ENCODE data around the gene XIRP1. TPM values are rescaled to one million over a fixed set of nuclear protein-coding genes. Genes with fewer than 3 reads are reported as not detected.
"Not testable (repeated sequence)": the region's sequence is repeated elsewhere in the genome, so short reads cannot be mapped to it uniquely, and the experiment has no call there.

Gene XIRP1
- total RNA-seq, 1 donor = under 0.01 TPM

GRCh38 chr3:39232859-39233258 lies 40.5 kb upstream of the XIRP1 start:
- Histone ChIP-seq H3K79me2 (ENCODE audit: insufficient read depth, low read length) (no peaks in the 10 kb centered on the region), H3K4me3 (ENCODE audit: insufficient read depth, low read length) (no peak overlapping the region), H2AFZ (ENCODE audit: low read length) (no peak overlapping the region), H3K27ac (ENCODE audit: low read depth, low read length) (no peak overlapping the region), H3K9me3 (ENCODE audit: low read depth, low read length) (no peaks in the 10 kb centered on the region), H3K4me1 (ENCODE audit: insufficient read depth, low read length) (no peaks in the 10 kb centered on the region), H3K36me3 (ENCODE audit: insufficient read depth, low read length) (no peaks in the 10 kb centered on the region), H4K20me1 (ENCODE audit: insufficient read depth, low read length) (no peaks in the 10 kb centered on the region), H3K27me3 (ENCODE audit: insufficient read depth, low read length) (peaks cover 17% of the 10 kb centered on the region), H3K4me2 (ENCODE audit: insufficient read depth, low read length) (no peak overlapping the region)
- DNase-seq (ENCODE audit: insufficient read length, low spot score, missing footprints) = no peak
- TF ChIP-seq, protein P1, sequence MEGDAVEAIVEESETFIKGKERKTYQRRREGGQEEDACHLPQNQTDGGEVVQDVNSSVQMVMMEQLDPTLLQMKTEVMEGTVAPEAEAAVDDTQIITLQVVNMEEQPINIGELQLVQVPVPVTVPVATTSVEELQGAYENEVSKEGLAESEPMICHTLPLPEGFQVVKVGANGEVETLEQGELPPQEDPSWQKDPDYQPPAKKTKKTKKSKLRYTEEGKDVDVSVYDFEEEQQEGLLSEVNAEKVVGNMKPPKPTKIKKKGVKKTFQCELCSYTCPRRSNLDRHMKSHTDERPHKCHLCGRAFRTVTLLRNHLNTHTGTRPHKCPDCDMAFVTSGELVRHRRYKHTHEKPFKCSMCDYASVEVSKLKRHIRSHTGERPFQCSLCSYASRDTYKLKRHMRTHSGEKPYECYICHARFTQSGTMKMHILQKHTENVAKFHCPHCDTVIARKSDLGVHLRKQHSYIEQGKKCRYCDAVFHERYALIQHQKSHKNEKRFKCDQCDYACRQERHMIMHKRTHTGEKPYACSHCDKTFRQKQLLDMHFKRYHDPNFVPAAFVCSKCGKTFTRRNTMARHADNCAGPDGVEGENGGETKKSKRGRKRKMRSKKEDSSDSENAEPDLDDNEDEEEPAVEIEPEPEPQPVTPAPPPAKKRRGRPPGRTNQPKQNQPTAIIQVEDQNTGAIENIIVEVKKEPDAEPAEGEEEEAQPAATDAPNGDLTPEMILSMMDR (IDR thresholded peaks at IDR 0.05; ENCODE audit: extremely low read depth, low read depth, low read length) = no peak

DNA sequence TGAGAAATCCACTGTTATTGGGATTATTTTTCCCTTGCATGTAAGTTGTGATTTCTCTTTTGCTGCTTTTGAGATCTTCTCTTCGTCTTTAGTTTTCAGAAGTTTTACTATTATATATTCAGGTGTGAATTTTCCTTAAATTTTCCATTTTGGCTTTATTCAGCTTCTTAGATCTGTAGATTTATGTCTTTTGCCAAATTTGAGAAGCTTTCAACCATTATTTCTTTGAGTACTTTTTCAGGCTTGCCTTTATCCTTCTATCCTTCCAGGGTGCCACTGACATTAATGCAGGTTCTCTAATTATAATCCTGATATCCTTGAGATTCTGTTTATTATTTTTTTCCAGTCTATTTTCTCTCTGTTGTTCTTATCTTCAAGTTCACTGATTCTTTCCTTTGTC lies 38.1 kb upstream of the XIRP1 start:
- no peak overlapping the region for H2AFZ ChIP-seq (ENCODE audit: low read length)
- H3K27ac ChIP-seq (ENCODE audit: low read depth, low read length) = no peak overlapping the region
- no peaks in the 10 kb centered on the region for H3K79me2 ChIP-seq (ENCODE audit: insufficient read depth, low read length)
- H3K4me3 ChIP-seq (ENCODE audit: insufficient read depth, low read length) = no peak overlapping the region
- no peaks in the 10 kb centered on the region for H3K9me3 ChIP-seq (ENCODE audit: low read depth, low read length)
- peaks cover 17% of the 10 kb centered on the region for H3K27me3 ChIP-seq (ENCODE audit: insufficient read depth, low read length)
- no peaks in the 10 kb centered on the region for H3K4me1 ChIP-seq (ENCODE audit: insufficient read depth, low read length)
- H3K36me3 ChIP-seq (ENCODE audit: insufficient read depth, low read length) = no peaks in the 10 kb centered on the region
- TF ChIP-seq, protein P1 (IDR thresholded peaks at IDR 0.05; ENCODE audit: extremely low read depth, low read depth, low read length) = no peak
- no peak for DNase-seq (ENCODE audit: insufficient read length, low spot score, missing footprints)
- no peak overlapping the region for H3K4me2 ChIP-seq (ENCODE audit: insufficient read depth, low read length)
- H4K20me1 ChIP-seq (ENCODE audit: insufficient read depth, low read length) = no peaks in the 10 kb centered on the region

DNA sequence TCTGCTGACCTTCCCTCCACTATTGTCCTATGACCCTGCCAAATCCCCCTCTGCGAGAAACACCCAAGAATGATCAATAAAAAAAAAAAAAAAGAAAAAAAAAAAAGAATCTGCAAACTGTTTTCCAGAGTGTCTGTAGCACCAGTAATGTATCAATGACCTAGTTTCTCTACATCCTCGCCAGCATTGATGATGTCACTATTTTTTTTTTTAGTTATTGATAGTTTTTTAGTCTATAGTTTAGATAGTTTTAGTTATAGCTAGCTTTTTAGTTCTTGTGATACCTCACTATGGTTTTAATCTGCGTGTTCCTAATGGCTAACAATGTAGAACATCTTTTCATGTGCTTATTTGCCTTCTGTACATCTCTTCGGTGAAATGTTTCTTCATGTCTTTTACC lies 36.1 kb upstream of the XIRP1 start:
- Histone ChIP-seq H3K9me3 (ENCODE audit: low read depth, low read length) (no peaks in the 10 kb centered on the region), H3K27me3 (ENCODE audit: insufficient read depth, low read length) (peaks cover 4% of the 10 kb centered on the region), H3K27ac (ENCODE audit: low read depth, low read length) (no peak overlapping the region), H3K4me1 (ENCODE audit: insufficient read depth, low read length) (no peaks in the 10 kb centered on the region), H4K20me1 (ENCODE audit: insufficient read depth, low read length) (no peaks in the 10 kb centered on the region), H3K4me2 (ENCODE audit: insufficient read depth, low read length) (no peak overlapping the region), H3K79me2 (ENCODE audit: insufficient read depth, low read length) (no peaks in the 10 kb centered on the region), H2AFZ (ENCODE audit: low read length) (no peak overlapping the region), H3K4me3 (ENCODE audit: insufficient read depth, low read length) (no peak overlapping the region), H3K36me3 (ENCODE audit: insufficient read depth, low read length) (no peaks in the 10 kb centered on the region)
- TF ChIP-seq, protein P1 (IDR thresholded peaks at IDR 0.05; ENCODE audit: extremely low read depth, low read depth, low read length) = no peak
- DNase-seq (ENCODE audit: insufficient read length, low spot score, missing footprints) = no peak

- H3K36me3 ChIP-seq (ENCODE audit: insufficient read depth, low read length); H3K9me3 ChIP-seq (ENCODE audit: low read depth, low read length); H3K4me2 ChIP-seq (ENCODE audit: insufficient read depth, low read length); H4K20me1 ChIP-seq (ENCODE audit: insufficient read depth, low read length); H3K4me1 ChIP-seq (ENCODE audit: insufficient read depth, low read length); H3K27me3 ChIP-seq (ENCODE audit: insufficient read depth, low read length); H3K4me3 ChIP-seq (ENCODE audit: insufficient read depth, low read length); H3K79me2 ChIP-seq (ENCODE audit: insufficient read depth, low read length); H3K27ac ChIP-seq (ENCODE audit: low read depth, low read length); H2AFZ ChIP-seq (ENCODE audit: low read length); DNase-seq (ENCODE audit: insufficient read length, low spot score, missing footprints): not testable (repeated sequence)
These were observed 35.2 kb upstream of the XIRP1 start for GRCh38 chr3:39227596-39227995.
